RWPE2 (cell line): ENCODE data around the gene KSR2.
"Not testable (repeated sequence)": the region's sequence is repeated elsewhere in the genome, so short reads cannot be mapped to it uniquely, and the experiment has no call there.

Source experiments
- ATAC-seq: fragments of 200-7000 bp; cut with Tn5 transposase; 3 replicates; pipeline ENCODE4 v1.9.1; 2021; ENCODE audit warnings: low read depth
- DNase-seq: peaks from one replicate; pipeline ENCODE4 v3.0.0-alpha.2; 2020; ENCODE audit warnings: low spot score
- H3K27ac ChIP-seq: fragments of 450-650 bp; 2 replicates; pipeline ENCODE4 v1.5.1; 2017; ENCODE audit warnings: mild to moderate bottlenecking; ENCODE audit not compliant: poor library complexity, severe bottlenecking
- H3K27me3 ChIP-seq: fragments of 250-450 bp; sonication (Bioruptor Pico); 2 replicates; pipeline ENCODE4 v1.5.1; 2021; ENCODE audit warnings: mild to moderate bottlenecking, moderate library complexity; ENCODE audit not compliant: insufficient read depth, poor library complexity, severe bottlenecking
- H3K36me3 ChIP-seq: fragments of 250-450 bp; sonication (Bioruptor Pico); 2 replicates; pipeline ENCODE4 v1.5.1; 2020; ENCODE audit warnings: low read depth, mild to moderate bottlenecking, moderate library complexity
- H3K4me1 ChIP-seq: fragments of 250-450 bp; sonication (Bioruptor Pico); 2 replicates; pipeline ENCODE4 v1.5.1; 2021; ENCODE audit warnings: mild to moderate bottlenecking, moderate library complexity; ENCODE audit not compliant: insufficient read depth, poor library complexity, severe bottlenecking
- H3K4me3 ChIP-seq: fragments of 250-450 bp; sonication (Bioruptor Pico); 2 replicates; pipeline ENCODE4 v1.5.1; 2021; ENCODE audit warnings: mild to moderate bottlenecking, moderate library complexity; ENCODE audit not compliant: severe bottlenecking
- H3K9me3 ChIP-seq: fragments of 250-450 bp; sonication (Bioruptor Pico); 2 replicates; pipeline ENCODE4 v1.5.1; 2021; ENCODE audit warnings: mild to moderate bottlenecking, moderate library complexity; ENCODE audit not compliant: severe bottlenecking
- TF ChIP-seq, protein P1 (sequence below): fragments of 450-650 bp; IDR thresholded peaks from one replicate; pipeline ENCODE4 v1.5.1; 2017; ENCODE audit warnings: mild to moderate bottlenecking, moderate library complexity; ENCODE audit not compliant: poor library complexity, severe bottlenecking

KSR2 gene

DNA sequence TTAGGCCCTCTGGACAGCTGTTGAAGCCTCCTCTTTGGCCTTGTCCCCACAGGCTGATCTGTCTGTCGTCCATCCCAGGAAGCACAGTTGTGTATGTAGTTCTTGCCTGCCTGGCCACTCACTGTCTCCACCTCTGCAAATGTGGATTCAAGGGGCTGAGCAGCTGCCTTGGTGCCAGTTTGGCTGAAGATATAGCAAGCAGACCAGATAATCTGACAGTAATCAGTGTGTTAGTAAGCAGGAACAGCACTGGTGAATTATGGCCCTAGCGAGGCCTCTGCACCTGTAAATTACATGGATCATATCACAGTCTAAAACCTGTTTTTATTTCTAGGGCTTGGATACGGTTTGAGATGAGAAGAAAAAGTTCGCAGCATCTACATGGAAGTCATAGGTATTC is 324.8 kb downstream of the KSR2 start:
- H3K4me3 ChIP-seq, result no peak overlapping the region
- no peak for ATAC-seq
- H3K9me3 ChIP-seq, result no peaks in the 10 kb centered on the region
- H3K27ac ChIP-seq, result no peak overlapping the region
- no peaks in the 10 kb centered on the region for H3K36me3 ChIP-seq
- no peaks in the 10 kb centered on the region for H3K4me1 ChIP-seq
- no peak for DNase-seq
- TF ChIP-seq, protein P1, sequence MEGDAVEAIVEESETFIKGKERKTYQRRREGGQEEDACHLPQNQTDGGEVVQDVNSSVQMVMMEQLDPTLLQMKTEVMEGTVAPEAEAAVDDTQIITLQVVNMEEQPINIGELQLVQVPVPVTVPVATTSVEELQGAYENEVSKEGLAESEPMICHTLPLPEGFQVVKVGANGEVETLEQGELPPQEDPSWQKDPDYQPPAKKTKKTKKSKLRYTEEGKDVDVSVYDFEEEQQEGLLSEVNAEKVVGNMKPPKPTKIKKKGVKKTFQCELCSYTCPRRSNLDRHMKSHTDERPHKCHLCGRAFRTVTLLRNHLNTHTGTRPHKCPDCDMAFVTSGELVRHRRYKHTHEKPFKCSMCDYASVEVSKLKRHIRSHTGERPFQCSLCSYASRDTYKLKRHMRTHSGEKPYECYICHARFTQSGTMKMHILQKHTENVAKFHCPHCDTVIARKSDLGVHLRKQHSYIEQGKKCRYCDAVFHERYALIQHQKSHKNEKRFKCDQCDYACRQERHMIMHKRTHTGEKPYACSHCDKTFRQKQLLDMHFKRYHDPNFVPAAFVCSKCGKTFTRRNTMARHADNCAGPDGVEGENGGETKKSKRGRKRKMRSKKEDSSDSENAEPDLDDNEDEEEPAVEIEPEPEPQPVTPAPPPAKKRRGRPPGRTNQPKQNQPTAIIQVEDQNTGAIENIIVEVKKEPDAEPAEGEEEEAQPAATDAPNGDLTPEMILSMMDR, result no peak
- H3K27me3 ChIP-seq, result peaks cover 27% of the 10 kb centered on the region

DNA sequence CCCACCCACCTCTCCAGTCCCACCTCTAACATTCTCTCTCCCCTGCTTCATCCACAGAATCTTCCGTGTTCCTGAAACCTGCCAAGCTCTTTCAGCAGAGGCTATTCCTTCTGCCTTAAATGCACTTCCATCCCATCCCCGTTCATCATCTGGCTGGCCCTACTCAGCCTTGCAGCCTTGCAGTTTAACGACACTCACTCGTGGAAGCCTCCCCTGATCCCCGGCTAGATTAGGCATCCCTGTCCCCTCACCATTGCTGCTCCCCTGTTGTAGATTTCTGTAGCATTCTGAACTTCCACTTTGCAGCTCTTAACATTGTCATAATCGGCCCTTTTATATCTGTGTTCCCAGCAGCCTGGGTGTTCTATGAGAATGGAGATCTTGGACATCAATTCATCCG is 326.9 kb downstream of the KSR2 start:
- DNase-seq (no peak), ATAC-seq (no peak)
- Histone ChIP-seq H3K36me3 (no peaks in the 10 kb centered on the region), H3K9me3 (no peaks in the 10 kb centered on the region), H3K27me3 (peaks cover 15% of the 10 kb centered on the region), H3K4me1 (no peaks in the 10 kb centered on the region), H3K27ac (no peak overlapping the region), H3K4me3 (no peak overlapping the region)
- TF ChIP-seq, protein P1, result no peak

DNA sequence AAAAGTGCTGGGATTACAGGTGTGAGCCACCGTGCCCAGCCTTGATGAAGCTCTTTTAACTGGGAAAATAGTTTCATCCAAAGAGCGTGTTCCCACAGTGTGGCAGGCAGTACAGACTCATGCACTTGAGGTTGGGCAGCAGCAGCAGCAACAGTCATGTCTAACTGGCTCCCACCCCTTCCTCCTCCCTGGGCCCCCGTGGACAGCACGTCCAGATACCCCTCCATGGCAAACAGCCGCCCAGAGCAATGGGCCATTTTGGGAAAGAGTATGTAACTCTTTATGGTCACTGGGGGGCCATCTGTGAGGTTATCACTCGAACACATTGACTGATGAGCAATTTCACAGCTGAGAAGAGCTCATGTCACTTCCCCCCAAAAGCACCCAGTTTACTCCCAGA is 328.3 kb downstream of the KSR2 start:
- no peak for ATAC-seq
- no peak overlapping the region for H3K4me3 ChIP-seq
- no peaks in the 10 kb centered on the region for H3K36me3 ChIP-seq
- no peaks in the 10 kb centered on the region for H3K9me3 ChIP-seq
- H3K4me1 ChIP-seq, result no peaks in the 10 kb centered on the region
- peaks cover 4% of the 10 kb centered on the region for H3K27me3 ChIP-seq
- no peak overlapping the region for H3K27ac ChIP-seq
- DNase-seq, result no peak
- TF ChIP-seq, protein P1, result no peak

DNA sequence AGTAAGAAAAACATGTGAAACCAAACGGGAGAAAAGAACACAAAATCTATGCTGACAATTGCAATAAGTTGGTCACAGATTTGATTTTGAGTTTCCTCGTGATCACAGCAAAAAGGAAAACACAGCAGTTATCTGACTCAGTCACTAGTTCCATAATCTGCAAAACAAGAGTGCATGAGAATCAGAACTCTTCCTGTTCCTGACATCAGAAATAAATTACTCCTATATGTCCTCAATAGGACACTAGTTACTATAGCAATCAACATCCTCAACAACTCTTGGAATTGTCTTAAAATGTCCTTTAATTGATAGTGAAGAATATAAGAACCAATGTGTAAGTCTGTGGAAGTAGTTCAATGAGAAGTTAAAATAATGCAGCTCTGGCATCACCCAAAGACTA is 339.3 kb downstream of the KSR2 start:
- no peak for DNase-seq
- Histone ChIP-seq H3K27ac (no peak overlapping the region), H3K36me3 (no peaks in the 10 kb centered on the region), H3K4me1 (no peaks in the 10 kb centered on the region), H3K9me3 (no peaks in the 10 kb centered on the region), H3K27me3 (no peaks in the 10 kb centered on the region), H3K4me3 (no peak overlapping the region)
- TF ChIP-seq, protein P1, result no peak
- no peak for ATAC-seq

DNA sequence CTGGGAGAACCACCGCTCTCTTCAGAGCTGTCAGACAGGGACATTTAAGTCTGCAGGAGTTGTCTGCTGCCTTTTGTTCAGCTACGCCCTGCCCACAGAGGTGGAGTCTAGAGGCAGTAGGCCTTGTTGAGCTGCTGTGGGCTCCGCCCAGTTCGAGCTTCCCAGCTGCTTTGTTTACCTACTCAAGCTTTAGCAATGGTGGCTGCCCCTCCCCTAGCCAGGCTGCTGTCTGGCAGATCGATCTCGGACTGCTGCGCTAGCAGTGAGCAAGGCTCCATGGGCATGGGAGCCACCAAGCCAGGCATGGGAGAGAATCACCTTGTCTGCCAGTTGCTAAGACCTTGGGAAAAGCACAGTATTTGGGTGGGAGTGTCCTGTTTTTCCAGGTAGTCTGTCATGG is 340.1 kb downstream of the KSR2 start:
- not testable (repeated sequence) for H3K4me1 ChIP-seq, H3K36me3 ChIP-seq, H3K27ac ChIP-seq, DNase-seq, H3K4me3 ChIP-seq, ATAC-seq, H3K9me3 ChIP-seq, H3K27me3 ChIP-seq
